SK-N-MC (cell line): ENCODE data around the gene TIPARP.

ENCODE experiments used
- EZH2 ChIP-seq: fragments of 200-600 bp; sonication (generic); IDR thresholded peaks from one replicate; pipeline ENCODE4 v1.6.1; 2017; ENCODE audit warnings: antibody characterized with exemption
- FOXP2 ChIP-seq: optimal IDR thresholded peaks from 2 replicates; pipeline ENCODE3; 2011; ENCODE audit warnings: mild to moderate bottlenecking, moderate library complexity; ENCODE audit not compliant: insufficient read depth; ENCODE audit errors: extremely low read length, control extremely low read depth
- POLR2AphosphoS5 ChIP-seq: IDR thresholded peaks from 2 replicates; pipeline ENCODE4 v1.6.1; 2012; ENCODE audit warnings: mild to moderate bottlenecking, low read depth, low read length, borderline replicate concordance

DNA sequence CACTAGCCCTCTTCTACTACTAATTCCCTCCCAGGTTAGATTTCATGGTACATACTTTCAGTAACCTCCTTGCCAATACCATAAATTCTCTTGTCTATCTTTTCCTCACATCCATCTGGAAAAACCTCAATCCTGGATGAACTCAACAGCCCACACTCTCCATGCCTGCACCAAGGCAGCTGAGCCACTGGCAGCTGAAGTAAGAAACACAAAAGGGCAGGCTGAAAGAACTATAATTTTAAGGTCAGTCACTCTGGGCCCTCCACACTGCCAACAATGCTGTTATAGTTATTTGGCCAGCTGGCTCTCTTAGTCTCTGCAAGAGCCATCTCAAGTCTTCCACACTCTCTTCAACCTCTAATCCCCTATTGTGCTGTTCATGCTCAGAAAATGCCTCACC lies 15.1 kb upstream of the TIPARP start:
- TF ChIP-seq POLR2AphosphoS5 = no peak
- no peak for TF ChIP-seq EZH2
- TF ChIP-seq FOXP2 = no peak
